Parathyroid adenoma (tissue), 2 donors: Measurements from ENCODE around the gene BET1.

ENCODE experiments used
- H2AFZ ChIP-seq: fragments of 300-600 bp; sonication (generic); one replicate; pipeline ENCODE4 v1.7.0; 2017; ENCODE audit warnings: antibody characterized with exemption, mild to moderate bottlenecking
- H3K27ac ChIP-seq: fragments of 300-600 bp; sonication (generic); one replicate; pipeline ENCODE4 v1.7.0; 2017
- H3K27me3 ChIP-seq: fragments of 300-600 bp; sonication (generic); one replicate; pipeline ENCODE4 v1.7.0; 2017; ENCODE audit warnings: low read length; ENCODE audit not compliant: control insufficient read depth, insufficient read depth
- H3K36me3 ChIP-seq: fragments of 300-600 bp; sonication (generic); one replicate; pipeline ENCODE4 v1.7.0; 2017; ENCODE audit warnings: low read length; ENCODE audit not compliant: control insufficient read depth, insufficient read depth
- H3K4me1 ChIP-seq: fragments of 300-600 bp; sonication (generic); one replicate; pipeline ENCODE4 v1.7.0; 2017; ENCODE audit warnings: control low read depth
- H3K4me2 ChIP-seq: fragments of 300-600 bp; sonication (generic); one replicate; pipeline ENCODE4 v1.7.0; 2017; ENCODE audit warnings: low read length
- H3K4me3 ChIP-seq: fragments of 300-600 bp; sonication (generic); one replicate; pipeline ENCODE4 v1.7.0; 2017; ENCODE audit warnings: low read depth, low read length
- H3K79me2 ChIP-seq: fragments of 300-600 bp; sonication (generic); one replicate; pipeline ENCODE4 v1.7.0; 2017; ENCODE audit warnings: control low read depth
- H3K9ac ChIP-seq: fragments of 300-600 bp; sonication (generic); one replicate; pipeline ENCODE4 v1.7.0; 2017; ENCODE audit warnings: mild to moderate bottlenecking
- H3K9me3 ChIP-seq: fragments of 300-600 bp; sonication (generic); one replicate; pipeline ENCODE4 v1.7.0; 2017; ENCODE audit warnings: low read length; ENCODE audit not compliant: control insufficient read depth
- TF ChIP-seq, protein P1 (sequence below): fragments of 300-600 bp; sonication (generic); IDR thresholded peaks from one replicate; pipeline ENCODE4 v1.7.0; 2017; ENCODE audit warnings: antibody characterized with exemption, mild to moderate bottlenecking
- donor health status: primary hyperparathyroidism.

BET1 gene

DNA sequence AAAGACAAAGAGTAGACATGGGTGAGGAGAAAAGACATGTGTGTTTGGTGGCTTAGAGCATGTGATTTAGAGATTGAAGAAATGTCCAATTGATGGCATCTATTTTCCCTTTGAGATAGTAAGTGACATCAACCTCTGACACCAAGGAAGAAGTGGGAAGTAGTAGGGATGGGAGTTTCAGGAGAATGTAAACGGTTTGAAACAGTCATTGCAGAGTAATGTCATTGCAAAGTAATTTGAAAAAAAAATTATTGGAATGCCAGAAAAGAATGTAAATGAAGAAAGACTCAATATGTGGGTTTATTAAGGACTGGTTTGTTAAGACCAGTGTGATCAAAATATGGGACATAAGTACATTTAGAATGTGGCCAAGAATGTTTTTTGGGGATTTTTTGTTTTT is 56.0 kb downstream of the BET1 start:
- Histone ChIP-seq H3K4me2 (no peak overlapping the region), H3K27ac (no peak overlapping the region), H3K79me2 (no peaks in the 10 kb centered on the region), H3K4me3 (no peak overlapping the region), H2AFZ (no peak overlapping the region), H3K9ac (no peak overlapping the region), H3K4me1 (no peaks in the 10 kb centered on the region), H3K36me3 (no peaks in the 10 kb centered on the region), H3K9me3 (no peaks in the 10 kb centered on the region), H3K27me3 (no peaks in the 10 kb centered on the region)
- TF ChIP-seq, protein P1, sequence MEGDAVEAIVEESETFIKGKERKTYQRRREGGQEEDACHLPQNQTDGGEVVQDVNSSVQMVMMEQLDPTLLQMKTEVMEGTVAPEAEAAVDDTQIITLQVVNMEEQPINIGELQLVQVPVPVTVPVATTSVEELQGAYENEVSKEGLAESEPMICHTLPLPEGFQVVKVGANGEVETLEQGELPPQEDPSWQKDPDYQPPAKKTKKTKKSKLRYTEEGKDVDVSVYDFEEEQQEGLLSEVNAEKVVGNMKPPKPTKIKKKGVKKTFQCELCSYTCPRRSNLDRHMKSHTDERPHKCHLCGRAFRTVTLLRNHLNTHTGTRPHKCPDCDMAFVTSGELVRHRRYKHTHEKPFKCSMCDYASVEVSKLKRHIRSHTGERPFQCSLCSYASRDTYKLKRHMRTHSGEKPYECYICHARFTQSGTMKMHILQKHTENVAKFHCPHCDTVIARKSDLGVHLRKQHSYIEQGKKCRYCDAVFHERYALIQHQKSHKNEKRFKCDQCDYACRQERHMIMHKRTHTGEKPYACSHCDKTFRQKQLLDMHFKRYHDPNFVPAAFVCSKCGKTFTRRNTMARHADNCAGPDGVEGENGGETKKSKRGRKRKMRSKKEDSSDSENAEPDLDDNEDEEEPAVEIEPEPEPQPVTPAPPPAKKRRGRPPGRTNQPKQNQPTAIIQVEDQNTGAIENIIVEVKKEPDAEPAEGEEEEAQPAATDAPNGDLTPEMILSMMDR: no peak

DNA sequence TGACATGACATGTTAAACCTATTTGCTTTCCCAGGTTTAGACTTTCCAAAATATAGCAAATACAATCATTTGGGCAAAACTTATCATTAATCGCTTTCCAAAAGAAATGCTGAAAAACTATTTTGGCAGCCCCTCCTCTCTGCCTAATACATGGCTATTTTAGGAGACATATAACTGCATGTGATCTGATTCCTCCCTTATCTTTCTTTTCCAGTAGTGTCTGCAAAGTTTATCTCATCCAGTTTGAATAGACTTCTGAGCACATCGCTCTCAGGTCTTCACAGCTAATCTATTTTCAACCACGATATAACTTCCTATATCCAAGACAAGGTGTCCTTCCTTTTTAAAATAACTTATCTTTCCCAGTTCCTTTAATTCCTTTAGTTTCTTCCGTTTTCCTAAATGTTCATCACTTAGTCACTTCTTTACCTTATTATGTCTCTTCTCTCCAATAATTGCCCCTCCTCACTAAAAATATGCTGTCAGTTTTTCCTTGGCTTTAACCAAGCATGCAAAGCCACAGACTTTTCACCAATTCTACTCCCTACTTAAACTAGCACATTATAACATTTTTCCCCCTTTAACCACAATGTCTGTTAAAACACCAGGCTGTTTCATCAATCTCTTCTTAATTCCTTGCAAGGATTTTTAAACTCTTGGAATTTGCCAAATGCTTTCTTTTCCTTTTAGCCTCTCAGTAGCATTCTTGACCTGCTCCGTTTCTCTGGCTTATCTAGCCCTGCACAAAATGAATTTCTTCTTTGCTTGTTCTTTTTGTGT is 58.2 kb downstream of the BET1 start:
- Histone ChIP-seq H3K9me3 (no peaks in the 10 kb centered on the region), H3K4me3 (no peak overlapping the region), H3K4me2 (no peak overlapping the region), H3K4me1 (no peaks in the 10 kb centered on the region), H3K27me3 (no peaks in the 10 kb centered on the region), H2AFZ (no peak overlapping the region), H3K79me2 (no peaks in the 10 kb centered on the region), H3K36me3 (no peaks in the 10 kb centered on the region), H3K9ac (no peak overlapping the region), H3K27ac (no peak overlapping the region)
- TF ChIP-seq, protein P1: no peak

DNA sequence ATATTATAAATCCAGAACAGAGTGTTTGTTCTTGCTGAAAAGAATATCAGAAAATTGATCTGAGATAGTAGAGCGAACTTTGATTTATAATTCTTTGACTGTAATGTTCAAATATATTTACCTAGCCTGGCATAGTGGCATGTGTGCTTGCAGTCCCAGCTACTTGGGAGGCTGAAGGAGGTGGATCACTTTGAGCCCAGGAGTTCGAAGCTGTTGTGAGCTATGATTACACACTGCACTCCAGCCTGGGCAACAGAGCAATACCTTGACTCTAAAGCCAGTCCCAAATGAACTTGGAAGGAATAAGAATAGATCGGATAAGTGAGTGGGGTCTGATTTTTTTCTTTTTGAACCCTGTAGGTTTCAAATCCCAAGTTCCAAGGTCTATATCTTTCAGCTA is 59.1 kb downstream of the BET1 start:
- H3K36me3 ChIP-seq: no peaks in the 10 kb centered on the region
- no peak overlapping the region for H3K27ac ChIP-seq
- H3K9ac ChIP-seq: no peak overlapping the region
- no peak overlapping the region for H3K4me3 ChIP-seq
- no peaks in the 10 kb centered on the region for H3K4me1 ChIP-seq
- no peaks in the 10 kb centered on the region for H3K27me3 ChIP-seq
- H3K9me3 ChIP-seq: no peaks in the 10 kb centered on the region
- H3K4me2 ChIP-seq: no peak overlapping the region
- H3K79me2 ChIP-seq: no peaks in the 10 kb centered on the region
- no peak overlapping the region for H2AFZ ChIP-seq
- TF ChIP-seq, protein P1: no peak

DNA sequence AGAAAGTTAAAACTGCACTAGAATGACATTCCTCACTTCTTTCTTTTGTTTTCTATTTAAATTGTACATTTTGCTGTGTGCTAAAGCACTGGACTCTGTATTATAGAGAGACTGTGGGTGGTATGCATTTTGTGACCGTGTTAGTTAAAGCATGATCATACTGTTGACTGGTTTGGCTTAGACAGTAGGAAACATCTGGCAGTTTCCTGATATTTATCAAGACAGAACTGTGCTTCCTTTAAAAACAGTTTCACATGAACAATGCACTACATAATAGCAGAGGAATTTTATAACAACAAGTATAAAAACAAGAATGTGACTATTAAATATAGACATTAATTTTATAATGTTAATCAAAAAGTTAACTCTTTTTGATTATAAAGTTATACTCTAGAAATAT is 59.5 kb downstream of the BET1 start:
- TF ChIP-seq, protein P1: no peak
- H3K4me2 ChIP-seq: no peak overlapping the region
- no peak overlapping the region for H3K4me3 ChIP-seq
- no peaks in the 10 kb centered on the region for H3K27me3 ChIP-seq
- no peak overlapping the region for H3K9ac ChIP-seq
- no peaks in the 10 kb centered on the region for H3K4me1 ChIP-seq
- H3K79me2 ChIP-seq: no peaks in the 10 kb centered on the region
- no peak overlapping the region for H3K27ac ChIP-seq
- no peaks in the 10 kb centered on the region for H3K9me3 ChIP-seq
- H2AFZ ChIP-seq: no peak overlapping the region
- no peaks in the 10 kb centered on the region for H3K36me3 ChIP-seq
